Fibroblast of skin of left biceps (primary cell): ENCODE measurements around the gene GRIA1.

Experiments
- DNase-seq, 2 experiments: peaks; one replicate each; pipeline ENCODE4 v3.0.0-alpha.2; 2013; ENCODE audit warnings: low read depth in 2 of 2

Gene GRIA1

GRCh38 chr5:153498516-153498915 is 8.0 kb downstream of the GRIA1 start:
- no peak for DNase-seq

- no peak for DNase-seq
These were observed 9.7 kb downstream of the GRIA1 start for GRCh38 chr5:153500178-153500577.

- DNase-seq: no peak
These were observed 14.3 kb downstream of the GRIA1 start for GRCh38 chr5:153504726-153505125.

GRCh38 chr5:153508700-153509099 is 18.2 kb downstream of the GRIA1 start:
- DNase-seq: no peak

GRCh38 chr5:153511622-153512021 is 21.2 kb downstream of the GRIA1 start:
- DNase-seq: no peak

- peak; percentile 80 to 81 for DNase-seq
These were observed 22.7 kb downstream of the GRIA1 start for GRCh38 chr5:153513156-153513555.

- DNase-seq: peak; percentile 62 to 64
These were observed 24.8 kb downstream of the GRIA1 start for GRCh38 chr5:153515301-153515700.

GRCh38 chr5:153516504-153517240 is 26.2 kb downstream of the GRIA1 start:
- DNase-seq: no peak

- no peak for DNase-seq
These were observed 26.8 kb downstream of the GRIA1 start for GRCh38 chr5:153517241-153517611.

- no peak for DNase-seq
These were observed 29.7 kb downstream of the GRIA1 start for GRCh38 chr5:153520137-153520536.

- DNase-seq: no peak
These were observed 30.5 kb downstream of the GRIA1 start for GRCh38 chr5:153520952-153521351.

- DNase-seq: no peak
These were observed 32.7 kb downstream of the GRIA1 start for GRCh38 chr5:153523211-153523610.

GRCh38 chr5:153523831-153524230 is 33.4 kb downstream of the GRIA1 start:
- DNase-seq: peak in 1 of 2 experiments; percentile 40

- DNase-seq: no peak
These were observed 35.1 kb downstream of the GRIA1 start for GRCh38 chr5:153525536-153525935.

- no peak for DNase-seq
These were observed 40.1 kb downstream of the GRIA1 start for GRCh38 chr5:153530357-153531143.

GRCh38 chr5:153533546-153533945 is 43.1 kb downstream of the GRIA1 start:
- DNase-seq: no peak

GRCh38 chr5:153534102-153534501 is 43.6 kb downstream of the GRIA1 start:
- no peak for DNase-seq

- no peak for DNase-seq
These were observed 46.7 kb downstream of the GRIA1 start for GRCh38 chr5:153537207-153537606.

- DNase-seq: no peak
These were observed 49.5 kb downstream of the GRIA1 start for GRCh38 chr5:153539983-153540382.

- no peak for DNase-seq
These were observed 52.1 kb downstream of the GRIA1 start for GRCh38 chr5:153542536-153542935.

- DNase-seq: no peak
These were observed 52.8 kb downstream of the GRIA1 start for GRCh38 chr5:153543288-153543687.

- DNase-seq: no peak
These were observed 53.5 kb downstream of the GRIA1 start for GRCh38 chr5:153543959-153544470.

- no peak for DNase-seq
These were observed 54.2 kb downstream of the GRIA1 start for GRCh38 chr5:153544706-153545105.
